Left colon (tissue), 2 donors: ENCODE data around the gene GMDS. TPM values are rescaled to one million over a fixed set of nuclear protein-coding genes. Genes with fewer than 3 reads are reported as not detected.
A peak's percentile ranks its signal among the peaks of the same experiment; 100 is the strongest.
"Not testable (repeated sequence)": the region's sequence is repeated elsewhere in the genome, so short reads cannot be mapped to it uniquely, and the experiment has no call there.

ENCODE experiments used
- ATAC-seq: fragments of 200-7000 bp; cut with Tn5 transposase; one replicate; pipeline ENCODE4 v1.9.1; 2020; ENCODE audit warnings: mild to moderate bottlenecking, moderate library complexity
- DNase-seq, 2 donors: peaks; one replicate each; pipeline ENCODE4 v3.0.0-alpha.2; 2020
- intact Hi-C, 2 donors: fragments of 100-400 bp; cut with DNase I in 1 of 2; cut with micrococcal nuclease in 1 of 2; formaldehyde crosslinking; loops; one replicate each; pipeline versions ENCODE4 v1.11.2 to v1.14.0; 2022; cut with DNase I, micrococcal nuclease
- total RNA-seq, 2 donors: library from RNA; stranded (reverse); fragmentation: NEBNext Ultra II Directional; extraction: Animal tissue kit (Norgen Biotek cat#: 25700); gene quantifications; one replicate each; pipeline ENCODE4 v1.2.1, GENCODE V29; 2021
- donor health status: DM: no; HTN: no; CAD: no.
- donor health status: DM: yes; HTN: yes; CAD: no.

GMDS gene
- total RNA-seq, 2 donors from 2014 or later, result 148 to 229 TPM

GRCh38 chr6:1691828-1692227 is 553.6 kb downstream of the GMDS start:
- intact Hi-C loops, DNase-seq, ATAC-seq: not testable (repeated sequence)

GRCh38 chr6:1690656-1691055 is 554.7 kb downstream of the GMDS start:
- ATAC-seq, DNase-seq: not testable (repeated sequence)

GRCh38 chr6:1689141-1689540 is 556.3 kb downstream of the GMDS start:
- DNase-seq (no peak), ATAC-seq (peak; percentile 96)
- intact Hi-C loops, result no loop called here

More at GRCh38 chr6:1690656-1691055, 554.7 kb downstream of the GMDS start:
- intact Hi-C loops, result not testable (repeated sequence)

GRCh38 chr6:1688396-1688795 is 557.0 kb downstream of the GMDS start:
- intact Hi-C loops, result no loop called here
- DNase-seq (no peak), ATAC-seq (no peak)

- ATAC-seq (no peak), DNase-seq (no peak)
- intact Hi-C loops, result no loop called here
These were observed 558.0 kb downstream of the GMDS start for GRCh38 chr6:1687402-1687801.

GRCh38 chr6:1686117-1687098 is 559.0 kb downstream of the GMDS start:
- intact Hi-C loops, result no loop called here
- DNase-seq (no peak), ATAC-seq (no peak)

- intact Hi-C loops, result no loop called here
- DNase-seq (no peak), ATAC-seq (peak; percentile 66)
These were observed 565.7 kb downstream of the GMDS start for GRCh38 chr6:1679688-1680068.

- ATAC-seq (peak; percentile 22), DNase-seq (no peak)
- intact Hi-C loops, result no loop called here
These were observed 566.2 kb downstream of the GMDS start for GRCh38 chr6:1679031-1679687.

- DNase-seq (no peak), ATAC-seq (peak; percentile 30)
- intact Hi-C loops, result no loop called here
These were observed 567.2 kb downstream of the GMDS start for GRCh38 chr6:1678201-1678600.

- ATAC-seq, result no peak
- no peak for DNase-seq
- intact Hi-C loops, result no loop called here
These were observed 573.0 kb downstream of the GMDS start for GRCh38 chr6:1672379-1672778.

- no peak for ATAC-seq
- no peak for DNase-seq
These were observed 574.5 kb downstream of the GMDS start for GRCh38 chr6:1670711-1671462.

GRCh38 chr6:1669996-1670395 is 575.4 kb downstream of the GMDS start:
- intact Hi-C loops, result no loop called here
- DNase-seq, result no peak
- no peak for ATAC-seq

More at GRCh38 chr6:1670711-1671462, 574.5 kb downstream of the GMDS start:
- intact Hi-C loops, result no loop called here

GRCh38 chr6:1668456-1668855 is 576.9 kb downstream of the GMDS start:
- intact Hi-C loops, DNase-seq, ATAC-seq: not testable (repeated sequence)

- DNase-seq (no peak), ATAC-seq (no peak)
- intact Hi-C loops, result no loop called here
These were observed 577.6 kb downstream of the GMDS start for GRCh38 chr6:1667805-1668175.

GRCh38 chr6:1667012-1667804 is 578.2 kb downstream of the GMDS start:
- DNase-seq (no peak), ATAC-seq (no peak)
- intact Hi-C loops, result no loop called here

GRCh38 chr6:1665214-1665613 is 580.2 kb downstream of the GMDS start:
- intact Hi-C loops, result no loop called here
- ATAC-seq, result no peak
- DNase-seq, result no peak

GRCh38 chr6:1664329-1664728 is 581.1 kb downstream of the GMDS start:
- DNase-seq (no peak), ATAC-seq (no peak)

GRCh38 chr6:1663511-1663910 is 581.9 kb downstream of the GMDS start:
- intact Hi-C loops, result no loop called here
- DNase-seq (no peak), ATAC-seq (no peak)

More at GRCh38 chr6:1664329-1664728, 581.1 kb downstream of the GMDS start:
- intact Hi-C loops, result no loop called here

GRCh38 chr6:1662534-1662933 is 582.9 kb downstream of the GMDS start:
- intact Hi-C loops, result no loop called here
- ATAC-seq (no peak), DNase-seq (no peak)
